ENCODE data around the gene GM2A.
"Not testable (repeated sequence)": the region's sequence is repeated elsewhere in the genome, so short reads cannot be mapped to it uniquely, and the experiment has no call there.

GM2A gene

DNA sequence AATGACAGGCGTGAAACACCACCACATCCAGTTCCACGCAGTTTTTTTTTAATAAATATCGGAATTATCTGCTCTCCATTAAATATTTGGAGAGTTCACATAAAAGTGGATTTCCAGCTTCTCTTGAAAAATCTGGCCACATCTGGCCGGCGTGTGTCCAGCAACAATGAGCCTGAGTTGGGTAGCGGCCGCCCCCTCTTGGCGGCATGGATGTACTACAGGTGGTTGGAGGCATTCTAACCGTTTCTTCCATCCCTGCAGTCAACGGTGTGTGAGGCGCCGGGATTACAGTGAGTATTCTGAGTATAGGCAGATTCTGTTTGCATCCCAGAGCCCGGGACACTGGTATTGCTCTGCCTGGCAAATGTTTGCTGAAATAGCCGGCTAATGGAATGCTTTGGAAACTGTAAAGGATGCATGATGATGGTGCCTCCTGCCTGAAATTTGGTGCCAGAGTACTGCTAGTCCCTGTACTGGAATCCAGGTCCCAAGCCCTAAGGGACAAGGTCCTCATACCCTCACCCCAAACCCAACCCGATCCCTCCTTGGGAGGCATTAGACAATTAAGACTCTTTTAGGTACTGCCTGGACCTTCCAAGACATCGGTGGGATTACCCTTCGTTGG, 13.6 kb upstream of the GM2A start:
- Mint-ChIP-seq H3K4me1 (peaks cover 16% of the 10 kb centered on the region), H3K9me3 (no peaks in the 10 kb centered on the region), H3K27ac (no peak overlapping the region), H3K36me3 (no peaks in the 10 kb centered on the region), H3K27me3 (no peaks in the 10 kb centered on the region), H3K4me3 (no peak overlapping the region)

- not testable (repeated sequence) for H3K4me3 Mint-ChIP-seq, H3K9me3 Mint-ChIP-seq, H3K36me3 Mint-ChIP-seq, H3K27ac Mint-ChIP-seq, H3K27me3 Mint-ChIP-seq
- peaks cover 12% of the 10 kb centered on the region for H3K4me1 Mint-ChIP-seq
These were observed 12.6 kb upstream of the GM2A start for GRCh38 chr5:151240268-151240835.

DNA sequence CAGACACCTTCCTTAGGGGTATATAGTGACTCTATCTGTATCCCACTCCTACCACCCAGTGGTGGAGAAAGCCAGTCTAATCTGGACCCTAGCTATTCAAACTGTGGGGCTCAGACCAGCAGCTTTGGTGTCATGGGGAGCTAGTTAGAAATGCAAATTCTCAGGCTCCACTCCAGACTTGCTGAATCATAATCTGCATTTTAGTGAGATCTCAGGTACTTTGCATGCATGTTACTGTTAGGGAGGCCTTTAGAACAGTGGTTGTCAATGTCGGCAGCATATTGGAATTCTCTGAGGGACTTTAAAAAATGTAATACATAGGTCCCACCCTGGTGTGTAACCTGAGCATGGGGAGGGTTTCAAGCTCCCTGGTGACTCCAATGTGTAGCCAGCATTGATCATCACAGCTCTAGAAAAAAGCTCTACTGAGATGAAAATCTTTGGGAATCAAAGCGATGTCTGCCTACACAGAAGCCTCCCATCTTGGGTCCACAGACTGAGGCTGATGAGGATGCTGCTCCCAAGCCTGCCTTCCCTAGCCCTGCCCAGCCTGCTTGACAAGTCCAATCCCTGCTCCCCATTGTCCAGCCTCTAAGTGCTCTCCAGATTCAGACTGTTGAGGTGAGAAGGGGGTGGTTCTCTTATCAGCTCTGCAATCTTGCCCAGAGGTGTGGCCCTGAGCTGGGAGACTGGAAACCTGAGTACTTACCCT, 11.9 kb upstream of the GM2A start:
- Mint-ChIP-seq H3K27ac (no peak overlapping the region), H3K4me1 (peaks cover 12% of the 10 kb centered on the region), H3K36me3 (no peaks in the 10 kb centered on the region), H3K9me3 (no peaks in the 10 kb centered on the region), H3K27me3 (no peaks in the 10 kb centered on the region), H3K4me3 (no peak overlapping the region)

GRCh38 chr5:151243127-151243526, 9.9 kb upstream of the GM2A start:
- H3K4me3 Mint-ChIP-seq: no peak overlapping the region
- H3K27me3 Mint-ChIP-seq: no peaks in the 10 kb centered on the region
- H3K4me1 Mint-ChIP-seq: peaks cover 12% of the 10 kb centered on the region
- no peaks in the 10 kb centered on the region for H3K36me3 Mint-ChIP-seq
- no peak overlapping the region for H3K27ac Mint-ChIP-seq
- H3K9me3 Mint-ChIP-seq: no peaks in the 10 kb centered on the region

- Mint-ChIP-seq H3K36me3 (no peaks in the 10 kb centered on the region), H3K4me1 (peaks cover 12% of the 10 kb centered on the region), H3K9me3 (no peaks in the 10 kb centered on the region), H3K4me3 (no peak overlapping the region), H3K27me3 (no peaks in the 10 kb centered on the region), H3K27ac (peak overlapping the region; percentile 21)
These were observed 9.4 kb upstream of the GM2A start for GRCh38 chr5:151243564-151243963.

DNA sequence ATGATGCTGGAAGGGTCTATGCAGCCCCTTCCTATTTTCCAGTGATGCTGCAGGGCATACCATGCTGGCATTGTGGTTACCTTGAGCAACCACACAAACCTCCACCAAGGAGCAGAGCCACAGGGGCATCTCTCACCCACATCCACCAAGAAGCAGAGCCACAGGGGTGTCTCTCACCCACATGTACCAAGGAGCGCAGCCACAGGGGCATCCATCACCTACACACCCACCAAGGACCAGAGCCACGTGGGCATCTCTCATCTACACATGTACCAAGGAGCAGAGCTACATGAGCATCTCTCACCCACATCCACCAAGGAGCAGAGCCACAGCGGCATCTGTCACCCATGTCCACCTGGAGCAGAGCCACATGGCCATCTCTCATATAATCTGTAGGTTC, 8.8 kb upstream of the GM2A start:
- Mint-ChIP-seq H3K4me1 (peaks cover 12% of the 10 kb centered on the region), H3K27me3 (no peaks in the 10 kb centered on the region), H3K4me3 (no peak overlapping the region), H3K9me3 (no peaks in the 10 kb centered on the region), H3K36me3 (no peaks in the 10 kb centered on the region), H3K27ac (no peak overlapping the region)

DNA sequence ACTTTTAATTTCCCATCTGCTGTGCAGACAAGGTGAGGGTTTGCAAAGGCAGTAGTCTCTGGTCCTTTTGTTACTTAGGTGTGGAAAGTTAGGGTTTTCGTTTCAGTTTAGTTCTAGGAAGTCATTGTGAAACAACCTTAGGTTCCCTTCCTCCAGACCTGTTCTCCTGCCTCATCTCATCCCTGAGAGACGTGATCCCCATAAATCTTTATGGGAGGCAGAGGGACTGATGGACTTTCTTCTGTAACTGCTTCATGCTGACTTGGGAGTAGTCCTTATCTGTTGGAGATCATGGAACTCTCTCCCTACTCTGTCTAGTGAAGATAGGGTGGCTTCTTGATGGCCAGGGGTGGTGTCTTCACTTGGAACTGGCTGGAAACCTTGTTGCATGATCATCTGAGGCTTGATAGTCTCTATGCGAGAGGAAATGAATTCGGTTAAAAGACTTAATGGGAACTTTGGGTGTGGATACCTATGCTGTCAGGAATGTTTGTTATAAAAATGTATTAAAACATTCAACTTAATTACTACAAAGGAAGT, 7.2 kb upstream of the GM2A start:
- no peaks in the 10 kb centered on the region for H3K36me3 Mint-ChIP-seq
- H3K4me1 Mint-ChIP-seq: peaks cover 14% of the 10 kb centered on the region
- no peak overlapping the region for H3K27ac Mint-ChIP-seq
- H3K4me3 Mint-ChIP-seq: no peak overlapping the region
- H3K27me3 Mint-ChIP-seq: no peaks in the 10 kb centered on the region
- no peaks in the 10 kb centered on the region for H3K9me3 Mint-ChIP-seq

DNA sequence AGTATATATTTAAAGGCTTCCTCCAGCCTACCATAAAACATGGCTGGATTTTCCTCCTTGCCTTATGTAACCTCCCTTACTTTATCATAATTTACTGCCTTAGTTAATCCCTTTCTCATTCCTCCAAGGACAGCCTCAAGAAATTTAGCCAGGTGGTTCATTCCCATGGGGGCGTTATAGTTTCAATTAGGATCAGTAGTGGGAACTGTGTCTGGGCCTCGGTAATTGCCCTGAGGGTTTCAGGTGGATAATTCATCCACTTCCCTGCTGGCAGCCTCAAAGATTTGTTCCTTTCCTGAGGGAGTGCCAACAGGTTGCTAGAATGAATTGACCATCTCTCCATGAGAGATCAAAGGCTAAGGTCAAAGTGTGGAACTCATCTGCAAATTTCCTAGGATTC, 4.3 kb upstream of the GM2A start:
- no peaks in the 10 kb centered on the region for H3K27me3 Mint-ChIP-seq
- H3K36me3 Mint-ChIP-seq: no peaks in the 10 kb centered on the region
- H3K4me1 Mint-ChIP-seq: peaks cover 26% of the 10 kb centered on the region
- H3K4me3 Mint-ChIP-seq: no peak overlapping the region
- H3K27ac Mint-ChIP-seq: no peak overlapping the region
- H3K9me3 Mint-ChIP-seq: no peaks in the 10 kb centered on the region

DNA sequence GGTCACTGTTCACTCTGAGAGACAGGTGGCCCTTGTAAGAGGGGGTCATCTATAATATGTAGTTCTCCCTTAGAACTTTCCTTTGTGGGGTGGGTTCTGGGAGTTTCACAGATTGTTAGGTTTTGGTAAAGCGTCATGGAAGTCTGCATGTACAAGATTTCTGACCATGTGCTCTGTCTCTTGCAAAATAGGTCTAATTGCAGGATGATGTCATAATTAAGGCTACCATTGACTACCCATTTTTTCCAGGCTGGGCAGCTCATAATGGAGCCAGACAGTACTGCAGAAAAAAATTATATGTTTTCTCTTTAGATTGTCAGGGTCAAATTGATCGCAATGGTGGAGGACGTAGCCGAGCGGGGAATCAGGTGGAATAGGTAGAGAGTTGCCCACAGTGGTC, 3.7 kb upstream of the GM2A start:
- no peaks in the 10 kb centered on the region for H3K9me3 Mint-ChIP-seq
- peaks cover 32% of the 10 kb centered on the region for H3K4me1 Mint-ChIP-seq
- H3K27me3 Mint-ChIP-seq: no peaks in the 10 kb centered on the region
- no peak overlapping the region for H3K4me3 Mint-ChIP-seq
- H3K27ac Mint-ChIP-seq: no peak overlapping the region
- no peaks in the 10 kb centered on the region for H3K36me3 Mint-ChIP-seq

DNA sequence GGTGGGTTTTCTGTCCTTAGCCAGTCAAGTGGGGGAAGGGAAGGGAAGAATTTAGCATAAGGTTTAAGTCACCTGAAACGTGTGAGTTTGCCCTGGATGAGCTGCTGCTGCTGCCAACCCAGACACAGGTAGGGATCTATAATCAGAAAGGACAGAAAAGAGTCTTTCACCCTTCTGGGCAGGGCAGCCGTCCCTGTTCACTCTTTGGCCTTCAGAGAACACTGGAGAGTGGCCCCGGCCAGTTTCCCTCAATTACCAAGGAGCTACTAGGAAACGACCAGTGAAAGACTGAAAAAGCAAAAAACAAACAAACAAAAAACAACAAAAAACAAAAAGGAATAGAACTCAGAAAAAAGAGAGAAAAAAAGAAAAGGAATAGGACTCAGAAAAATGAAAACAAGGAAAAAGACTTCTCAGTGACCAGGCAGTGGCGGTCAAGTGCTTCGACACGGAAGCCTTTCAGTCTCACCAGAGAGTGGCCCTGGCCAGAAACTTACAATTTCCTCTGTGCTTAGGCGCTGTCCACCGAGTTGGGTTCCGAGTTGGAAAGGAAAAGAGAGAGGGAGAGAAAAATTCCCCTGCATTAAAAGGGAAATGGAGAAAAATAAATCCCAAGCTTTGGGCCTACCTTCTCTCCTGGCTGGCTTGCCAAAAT, 2.5 kb upstream of the GM2A start:
- peak overlapping the region; percentile 65 for H3K27ac Mint-ChIP-seq
- peak overlapping the region; percentile 82 for H3K4me3 Mint-ChIP-seq
- no peaks in the 10 kb centered on the region for H3K27me3 Mint-ChIP-seq
- no peaks in the 10 kb centered on the region for H3K36me3 Mint-ChIP-seq
- no peaks in the 10 kb centered on the region for H3K9me3 Mint-ChIP-seq
- H3K4me1 Mint-ChIP-seq: peaks cover 42% of the 10 kb centered on the region

- H3K27me3 Mint-ChIP-seq: no peaks in the 10 kb centered on the region
- peak overlapping the region; percentile 82 for H3K4me3 Mint-ChIP-seq
- no peaks in the 10 kb centered on the region for H3K9me3 Mint-ChIP-seq
- H3K27ac Mint-ChIP-seq: peak overlapping the region; percentile 65
- no peaks in the 10 kb centered on the region for H3K36me3 Mint-ChIP-seq
- peaks cover 48% of the 10 kb centered on the region for H3K4me1 Mint-ChIP-seq
These were observed 1.9 kb upstream of the GM2A start for GRCh38 chr5:151251001-151251551.

GRCh38 chr5:151251621-151252020, 1.4 kb upstream of the GM2A start:
- H3K4me1 Mint-ChIP-seq: peaks cover 50% of the 10 kb centered on the region
- peak overlapping the region; percentile 83 for H3K27ac Mint-ChIP-seq
- H3K9me3 Mint-ChIP-seq: no peaks in the 10 kb centered on the region
- no peaks in the 10 kb centered on the region for H3K36me3 Mint-ChIP-seq
- H3K27me3 Mint-ChIP-seq: no peaks in the 10 kb centered on the region
- peak overlapping the region; percentile 82 for H3K4me3 Mint-ChIP-seq

DNA sequence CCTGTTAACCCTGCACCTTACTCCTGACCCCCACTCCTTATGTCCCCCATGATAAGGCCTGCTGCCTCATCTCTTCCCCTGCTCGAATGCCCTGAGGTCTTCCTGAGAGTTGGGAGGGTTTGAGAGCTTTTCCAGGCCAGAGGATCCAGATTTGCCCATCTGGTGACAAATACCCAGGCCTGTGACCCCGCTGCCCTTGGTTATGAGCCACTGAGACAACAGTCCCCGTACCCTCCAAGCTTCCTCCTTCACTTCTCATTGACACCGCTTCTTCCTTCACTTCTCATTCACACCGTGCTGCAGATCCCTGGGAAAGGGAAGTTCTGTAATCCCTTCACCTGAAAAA, 593 bp downstream of the GM2A start:
- H3K27ac Mint-ChIP-seq: peak overlapping the region; percentile 71
- H3K9me3 Mint-ChIP-seq: no peaks in the 10 kb centered on the region
- peaks cover 1% of the 10 kb centered on the region for H3K36me3 Mint-ChIP-seq
- H3K4me1 Mint-ChIP-seq: peaks cover 64% of the 10 kb centered on the region
- peak overlapping the region; percentile 82 for H3K4me3 Mint-ChIP-seq
- H3K27me3 Mint-ChIP-seq: no peaks in the 10 kb centered on the region

DNA sequence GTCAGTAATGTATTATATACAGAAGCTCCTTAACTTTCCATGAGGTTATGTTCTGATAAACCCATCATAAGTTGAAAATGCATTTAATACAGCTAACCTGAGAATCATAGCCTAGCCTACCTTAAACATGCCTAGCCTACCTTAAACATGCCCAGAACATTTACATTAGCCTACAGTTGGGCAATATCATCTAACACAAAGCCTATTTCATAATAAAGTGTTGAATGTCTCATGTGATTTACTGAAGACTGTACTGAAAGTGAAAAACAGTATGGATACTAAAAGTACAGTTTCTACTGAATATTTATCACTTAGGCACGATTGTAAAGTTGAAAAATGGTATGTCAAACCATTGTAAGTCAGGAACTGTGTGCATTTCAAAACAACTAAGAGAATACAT, 1.6 kb downstream of the GM2A start:
- Mint-ChIP-seq H3K4me3 (no peak overlapping the region), H3K27me3 (no peaks in the 10 kb centered on the region), H3K36me3 (peaks cover 6% of the 10 kb centered on the region), H3K4me1 (peaks cover 68% of the 10 kb centered on the region), H3K27ac (no peak overlapping the region), H3K9me3 (no peaks in the 10 kb centered on the region)

- H3K4me1 Mint-ChIP-seq: peaks cover 68% of the 10 kb centered on the region
- H3K27ac Mint-ChIP-seq, H3K36me3 Mint-ChIP-seq, H3K27me3 Mint-ChIP-seq, H3K9me3 Mint-ChIP-seq, H3K4me3 Mint-ChIP-seq: not testable (repeated sequence)
These were observed 2.0 kb downstream of the GM2A start for GRCh38 chr5:151254990-151255389.
